Chondrocyte (in vitro differentiated cells): ENCODE measurements around the gene TIMM50. TPM values are rescaled to one million over a fixed set of nuclear protein-coding genes. Genes with fewer than 3 reads are reported as not detected.

Experiments used
- DNase-seq: peaks from one replicate; pipeline ENCODE4 v3.0.0; 2021; ENCODE audit warnings: mixed read lengths, low spot score
- H3K27ac Mint-ChIP-seq: one replicate; pipeline ENCODE4 v1.8.0; 2021; ENCODE audit warnings: mild to moderate bottlenecking, moderate library complexity, mixed read lengths; ENCODE audit not compliant: unreplicated experiment
- H3K27me3 Mint-ChIP-seq: 2 replicates; pipeline ENCODE4 v1.8.0; 2021; ENCODE audit warnings: low read depth, mixed read lengths
- H3K36me3 Mint-ChIP-seq: 2 replicates; pipeline ENCODE4 v1.8.0; 2021; ENCODE audit warnings: low read depth, mixed read lengths
- H3K4me1 Mint-ChIP-seq: 2 replicates; pipeline ENCODE4 v1.8.0; 2021; ENCODE audit warnings: low read depth, mild to moderate bottlenecking, mixed read lengths
- H3K4me3 Mint-ChIP-seq: one replicate; pipeline ENCODE4 v1.8.0; 2021; ENCODE audit warnings: mild to moderate bottlenecking, moderate library complexity, mixed read lengths; ENCODE audit not compliant: unreplicated experiment
- H3K9me3 Mint-ChIP-seq: 2 replicates; pipeline ENCODE4 v1.8.0; 2021; ENCODE audit warnings: low read depth, mixed read lengths
- total RNA-seq: library from RNA; stranded (reverse); gene quantifications from 3 replicates; pipeline ENCODE4 v1.2.1, GENCODE V29; 2021
- TF ChIP-seq, protein P1 (sequence below): fragments of 200-600 bp; sonication (generic); IDR thresholded peaks from 2 replicates; pipeline ENCODE4 v1.5.0; 2021; ENCODE audit warnings: antibody characterized with exemption, mild to moderate bottlenecking, moderate library complexity

Gene TIMM50
- total RNA-seq, 1 donor from 2014 or later: 49.9 TPM

DNA sequence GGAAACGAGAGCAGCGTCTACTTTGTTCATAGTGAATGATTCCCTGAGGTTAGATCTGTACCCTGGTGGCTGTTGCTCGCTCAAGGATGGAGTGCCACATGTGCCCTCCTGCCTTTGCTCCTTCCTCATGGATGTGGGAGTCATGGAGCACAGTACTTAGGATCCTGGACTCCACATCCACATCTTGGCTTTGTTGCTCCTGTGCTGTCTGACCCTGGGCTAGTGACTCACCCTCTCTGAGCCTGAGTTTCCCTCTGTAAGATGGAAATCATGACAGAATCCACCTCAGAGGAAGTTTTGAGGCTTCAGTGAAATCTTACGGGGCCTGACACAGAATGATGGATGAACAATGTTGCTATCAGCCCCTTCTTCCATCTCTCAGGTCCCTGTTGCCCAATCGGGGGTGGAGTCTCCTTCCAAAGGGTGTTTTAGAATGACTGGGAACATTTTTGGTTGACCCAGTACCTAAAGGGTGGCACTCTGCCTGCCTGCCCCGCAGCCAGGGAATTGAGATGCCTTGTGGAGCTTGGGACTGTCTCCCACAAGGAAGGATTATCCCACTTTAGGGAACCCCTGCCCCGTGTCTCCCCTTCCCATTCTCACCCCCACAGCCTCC, 9.8 kb upstream of the TIMM50 start:
- Mint-ChIP-seq H3K27ac (no peak overlapping the region), H3K27me3 (no peaks in the 10 kb centered on the region), H3K36me3 (peaks cover 48% of the 10 kb centered on the region), H3K4me1 (no peaks in the 10 kb centered on the region), H3K4me3 (no peak overlapping the region), H3K9me3 (no peaks in the 10 kb centered on the region)
- TF ChIP-seq, protein P1, sequence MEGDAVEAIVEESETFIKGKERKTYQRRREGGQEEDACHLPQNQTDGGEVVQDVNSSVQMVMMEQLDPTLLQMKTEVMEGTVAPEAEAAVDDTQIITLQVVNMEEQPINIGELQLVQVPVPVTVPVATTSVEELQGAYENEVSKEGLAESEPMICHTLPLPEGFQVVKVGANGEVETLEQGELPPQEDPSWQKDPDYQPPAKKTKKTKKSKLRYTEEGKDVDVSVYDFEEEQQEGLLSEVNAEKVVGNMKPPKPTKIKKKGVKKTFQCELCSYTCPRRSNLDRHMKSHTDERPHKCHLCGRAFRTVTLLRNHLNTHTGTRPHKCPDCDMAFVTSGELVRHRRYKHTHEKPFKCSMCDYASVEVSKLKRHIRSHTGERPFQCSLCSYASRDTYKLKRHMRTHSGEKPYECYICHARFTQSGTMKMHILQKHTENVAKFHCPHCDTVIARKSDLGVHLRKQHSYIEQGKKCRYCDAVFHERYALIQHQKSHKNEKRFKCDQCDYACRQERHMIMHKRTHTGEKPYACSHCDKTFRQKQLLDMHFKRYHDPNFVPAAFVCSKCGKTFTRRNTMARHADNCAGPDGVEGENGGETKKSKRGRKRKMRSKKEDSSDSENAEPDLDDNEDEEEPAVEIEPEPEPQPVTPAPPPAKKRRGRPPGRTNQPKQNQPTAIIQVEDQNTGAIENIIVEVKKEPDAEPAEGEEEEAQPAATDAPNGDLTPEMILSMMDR: no peak
- no peak for DNase-seq

GRCh38 chr19:39471756-39472536, 8.7 kb upstream of the TIMM50 start:
- no peak overlapping the region for H3K4me3 Mint-ChIP-seq
- no peaks in the 10 kb centered on the region for H3K27me3 Mint-ChIP-seq
- peaks cover 47% of the 10 kb centered on the region for H3K36me3 Mint-ChIP-seq

GRCh38 chr19:39472746-39473442, 7.7 kb upstream of the TIMM50 start:
- Mint-ChIP-seq H3K4me3 (no peak overlapping the region), H3K4me1 (no peaks in the 10 kb centered on the region), H3K9me3 (no peaks in the 10 kb centered on the region), H3K27ac (no peak overlapping the region), H3K27me3 (no peaks in the 10 kb centered on the region), H3K36me3 (peaks cover 44% of the 10 kb centered on the region)
- TF ChIP-seq, protein P1: no peak
- no peak for DNase-seq

More at GRCh38 chr19:39471756-39472536, 8.7 kb upstream of the TIMM50 start:
- Mint-ChIP-seq H3K9me3 (no peaks in the 10 kb centered on the region), H3K27ac (peak overlapping the region; percentile 63), H3K4me1 (no peaks in the 10 kb centered on the region)
- TF ChIP-seq, protein P1: no peak
- no peak for DNase-seq

DNA sequence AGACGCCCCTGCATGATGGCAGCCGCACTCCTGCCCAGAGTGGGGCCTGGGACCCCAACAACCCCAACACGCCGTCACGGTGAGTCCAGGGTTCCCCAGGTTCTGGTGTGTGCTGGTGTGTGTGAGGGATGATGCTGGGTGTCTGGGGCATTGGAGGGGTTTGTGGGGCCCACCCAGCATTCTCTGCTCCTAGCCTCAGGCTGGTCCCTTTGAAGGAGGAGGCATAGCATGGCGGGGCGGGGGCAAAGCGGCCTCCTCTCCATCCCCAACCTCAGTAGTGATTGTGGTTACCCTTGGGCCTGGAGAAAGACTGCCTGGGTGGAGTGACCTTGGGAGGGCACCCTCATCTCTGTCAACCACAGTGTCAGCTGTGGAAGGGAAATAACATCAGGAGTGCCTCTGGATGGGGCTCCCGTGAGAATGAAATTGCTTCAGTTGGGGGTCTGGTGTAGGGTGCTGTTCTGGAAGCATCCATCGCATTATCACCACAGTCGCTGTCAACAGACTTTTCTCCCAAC, 7.1 kb upstream of the TIMM50 start:
- no peaks in the 10 kb centered on the region for H3K4me1 Mint-ChIP-seq
- TF ChIP-seq, protein P1: no peak
- no peaks in the 10 kb centered on the region for H3K9me3 Mint-ChIP-seq
- no peak overlapping the region for H3K4me3 Mint-ChIP-seq
- H3K27me3 Mint-ChIP-seq: no peaks in the 10 kb centered on the region
- DNase-seq: no peak
- H3K36me3 Mint-ChIP-seq: peaks cover 43% of the 10 kb centered on the region
- H3K27ac Mint-ChIP-seq: no peak overlapping the region

GRCh38 chr19:39474139-39474620, 6.5 kb upstream of the TIMM50 start:
- Mint-ChIP-seq H3K4me1 (no peaks in the 10 kb centered on the region), H3K36me3 (peaks cover 37% of the 10 kb centered on the region), H3K4me3 (no peak overlapping the region), H3K27ac (no peak overlapping the region), H3K27me3 (no peaks in the 10 kb centered on the region), H3K9me3 (no peaks in the 10 kb centered on the region)
- TF ChIP-seq, protein P1: peak; percentile 87
- no peak for DNase-seq
